ENCODE results near the gene TMEM121. TPM values are rescaled to one million over a fixed set of nuclear protein-coding genes. Genes with fewer than 3 reads are reported as not detected.
A peak's percentile ranks its signal among the peaks of the same experiment; 100 is the strongest.

TMEM121 gene
- total and polyA plus RNA-seq, 2 of the 4 experiments (the other 2 are of a cell fraction), result 2.7 to 6.3 TPM

- no peak for TF ChIP-seq RFX5 (IDR thresholded peaks at IDR 0.05; ENCODE audit: low read depth, low read length)
Observed at GRCh38 chr14:105537580-105538474, 11.4 kb downstream of the TMEM121 start (continued).

GRCh38 chr14:105538481-105539049, 12.2 kb downstream of the TMEM121 start:
- POLR2A ChIA-PET (ENCODE audit: unreplicated experiment), result no interaction called here
- Histone ChIP-seq H3K36me3 (ENCODE audit: control insufficient read depth, insufficient read depth, low read length) (no peaks in the 10 kb centered on the region), H2AK5ac (ENCODE audit: low read depth, low read length) (no peak overlapping the region), H4K5ac (ENCODE audit: low read depth, low read length) (no peak overlapping the region), H3K14ac (replicated peaks; ENCODE audit: low read depth, low read length) (no peak overlapping the region), H3K4me1 (ENCODE audit: control insufficient read depth, insufficient read depth, low read length) (no peaks in the 10 kb centered on the region), H3K4me3 (ENCODE audit: insufficient read depth, low read depth, low read length) (no peak overlapping the region), H3K9ac (ENCODE audit: low read depth, low read length) (no peak overlapping the region), H3K27me3 (ENCODE audit: control insufficient read depth, insufficient read depth, low read length) (peaks cover 19% of the 10 kb centered on the region), H2BK120ac (ENCODE audit: low read depth, low read length) (no peak overlapping the region), H3K18ac (ENCODE audit: low read depth, low read length) (no peak overlapping the region), H2AK9ac (replicated peaks; ENCODE audit: low read depth, low read length, poor library complexity) (no peak overlapping the region), H4K91ac (ENCODE audit: insufficient read depth, low read depth, low read length) (no peak overlapping the region), H3K9me1 (ENCODE audit: insufficient read depth, low read length) (no peaks in the 10 kb centered on the region), H4K8ac (ENCODE audit: low read depth in 2 of 2, low read length in 2 of 2) (no peak overlapping the region), H3K27ac (ENCODE audit: insufficient read depth, low read length) (no peak overlapping the region), H2BK15ac (ENCODE audit: low read depth, low read length) (no peak overlapping the region), H3K4ac (ENCODE audit: low read depth, low read length) (no peak overlapping the region), H3K9me3 (ENCODE audit: control insufficient read depth, insufficient read depth, low read length) (peaks cover under 1% of the 10 kb centered on the region; the same call in 1 of the 2 replicates), H3K79me1 (ENCODE audit: low read depth in 1 of 2, low read length in 2 of 2) (no peaks in the 10 kb centered on the region), H3K23ac (ENCODE audit: low read depth, low read length) (no peak overlapping the region), H3K56ac (ENCODE audit: extremely low read depth, insufficient read depth, low read length) (no peak overlapping the region), H3K4me2 (ENCODE audit: low read depth, low read length) (no peak overlapping the region), H2BK20ac (ENCODE audit: low read depth, low read length) (no peak overlapping the region), H2BK5ac (ENCODE audit: low read depth, low read length, poor library complexity, severe bottlenecking) (no peak overlapping the region), H2AFZ (replicated peaks; ENCODE audit: low read length, poor library complexity) (peak overlapping the region; percentile 33), H4K20me1 (ENCODE audit: insufficient read depth, low read length) (no peaks in the 10 kb centered on the region)
- CTCF ChIA-PET, result no interaction called here
- WGBS, 2 experiments (ENCODE audit: extremely low coverage in 2 of 2, insufficient read length in 1 of 2), result 83% methylated on average over 11 of the region's 23 CpGs; no CpG with 5 or more reads in 1 of the 2 experiments
- no peak for TF ChIP-seq RAD21 (IDR thresholded peaks at IDR 0.05; ENCODE audit: low read length)
- no peak for TF ChIP-seq SMC3 (IDR thresholded peaks at IDR 0.05; ENCODE audit: low read depth, low read length)
- TF ChIP-seq CTCF (conservative IDR thresholded peaks at IDR 0.05; ENCODE audit: low read depth, low read length), result no peak
- TF ChIP-seq RFX5 (IDR thresholded peaks at IDR 0.05; ENCODE audit: low read depth, low read length), result no peak
- no peak for TF ChIP-seq NFE2L2 (IDR thresholded peaks at IDR 0.05; ENCODE audit: low read depth, low read length)
- ATAC-seq (ENCODE audit: low read depth) (no peak), DNase-seq (no peak)
- intact Hi-C loops (cut with micrococcal nuclease) (no loop called here), dilution Hi-C loops (cut with HindIII; ENCODE audit: low sequenced_read_pairs, unreplicated experiment) (no loop called here), in situ Hi-C loops (cut with MboI; ENCODE audit: low sequenced_read_pairs) (no loop called here)
- BruUV-seq (replicated peaks), result no TSS peak

Data from IMR-90 (cell line).